ENCODE results near the gene TMC8.
"Not testable (repeated sequence)": the region's sequence is repeated elsewhere in the genome, so short reads cannot be mapped to it uniquely, and the experiment has no call there.

Gene TMC8

DNA sequence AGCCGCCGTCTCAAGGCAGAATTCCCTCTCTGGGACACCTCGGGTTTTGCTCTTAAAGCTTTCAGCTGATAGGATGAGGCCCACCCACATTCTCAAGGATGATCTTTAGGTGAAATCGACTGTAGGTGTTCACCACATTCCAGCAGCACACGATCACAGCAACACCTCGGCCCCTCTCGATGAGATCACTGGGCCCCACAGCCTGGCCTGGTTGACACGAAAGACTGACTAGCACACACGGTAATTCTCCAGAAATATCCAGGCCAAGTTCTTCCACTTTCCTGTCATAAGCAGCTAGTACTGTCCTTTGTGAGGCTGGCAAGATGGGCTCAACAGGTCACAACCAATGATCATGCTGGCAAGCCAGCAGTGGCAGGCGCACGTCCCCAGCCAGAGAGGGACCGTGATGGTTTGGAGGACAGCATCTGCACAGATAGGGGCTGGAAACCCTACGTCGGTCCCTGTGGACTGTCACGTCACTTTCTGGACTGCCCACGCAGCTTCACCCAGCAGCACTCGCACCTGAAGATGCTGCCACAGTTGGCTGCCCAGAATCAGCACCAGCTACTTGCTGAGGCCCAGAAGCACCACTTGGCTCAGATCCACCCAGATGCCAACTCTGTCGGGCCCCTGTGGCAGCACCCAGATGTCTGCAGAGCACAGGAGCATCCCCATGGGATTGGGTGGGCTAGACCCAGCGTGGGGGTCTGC lies 19.4 kb upstream of the TMC8 start:
- DNase-seq, result no peak

DNA sequence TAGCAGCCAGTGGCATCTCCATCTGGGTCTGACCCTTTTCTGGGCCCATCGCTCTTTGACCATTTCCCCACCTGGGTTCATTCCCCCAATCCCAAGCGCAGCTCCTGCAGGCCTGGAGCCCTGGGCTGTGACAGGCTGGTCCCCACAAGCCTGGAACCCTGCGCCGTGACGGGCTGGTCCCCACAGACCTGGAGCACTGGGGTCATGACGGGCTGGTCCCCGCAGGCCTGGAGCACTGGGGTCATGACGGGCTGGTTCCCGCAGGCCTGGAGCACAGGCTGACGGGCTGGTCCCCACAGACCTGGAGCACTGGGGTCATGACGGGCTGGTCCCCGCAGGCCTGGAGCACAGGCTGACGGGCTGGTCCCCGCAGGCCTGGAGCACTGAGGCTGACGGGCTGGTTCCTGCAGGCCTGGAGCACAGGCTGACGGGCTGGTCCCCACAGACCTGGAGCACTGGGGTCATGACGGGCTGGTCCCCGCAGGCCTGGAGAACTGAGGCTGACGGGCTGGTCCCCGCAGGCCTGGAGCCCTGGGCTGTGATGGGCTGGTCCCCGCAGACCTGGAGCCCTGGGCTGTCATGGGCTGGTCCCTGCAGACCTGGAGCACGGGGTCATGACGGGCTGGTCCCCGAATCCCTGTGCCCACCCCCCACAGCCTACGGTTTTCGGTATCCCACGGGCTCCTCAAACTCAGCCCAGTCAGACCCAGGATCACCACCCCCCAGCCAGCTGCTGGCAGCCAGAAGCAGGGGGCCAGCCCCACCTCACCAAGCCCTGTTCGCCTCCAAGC lies 18.6 kb upstream of the TMC8 start:
- no peak for DNase-seq

DNA sequence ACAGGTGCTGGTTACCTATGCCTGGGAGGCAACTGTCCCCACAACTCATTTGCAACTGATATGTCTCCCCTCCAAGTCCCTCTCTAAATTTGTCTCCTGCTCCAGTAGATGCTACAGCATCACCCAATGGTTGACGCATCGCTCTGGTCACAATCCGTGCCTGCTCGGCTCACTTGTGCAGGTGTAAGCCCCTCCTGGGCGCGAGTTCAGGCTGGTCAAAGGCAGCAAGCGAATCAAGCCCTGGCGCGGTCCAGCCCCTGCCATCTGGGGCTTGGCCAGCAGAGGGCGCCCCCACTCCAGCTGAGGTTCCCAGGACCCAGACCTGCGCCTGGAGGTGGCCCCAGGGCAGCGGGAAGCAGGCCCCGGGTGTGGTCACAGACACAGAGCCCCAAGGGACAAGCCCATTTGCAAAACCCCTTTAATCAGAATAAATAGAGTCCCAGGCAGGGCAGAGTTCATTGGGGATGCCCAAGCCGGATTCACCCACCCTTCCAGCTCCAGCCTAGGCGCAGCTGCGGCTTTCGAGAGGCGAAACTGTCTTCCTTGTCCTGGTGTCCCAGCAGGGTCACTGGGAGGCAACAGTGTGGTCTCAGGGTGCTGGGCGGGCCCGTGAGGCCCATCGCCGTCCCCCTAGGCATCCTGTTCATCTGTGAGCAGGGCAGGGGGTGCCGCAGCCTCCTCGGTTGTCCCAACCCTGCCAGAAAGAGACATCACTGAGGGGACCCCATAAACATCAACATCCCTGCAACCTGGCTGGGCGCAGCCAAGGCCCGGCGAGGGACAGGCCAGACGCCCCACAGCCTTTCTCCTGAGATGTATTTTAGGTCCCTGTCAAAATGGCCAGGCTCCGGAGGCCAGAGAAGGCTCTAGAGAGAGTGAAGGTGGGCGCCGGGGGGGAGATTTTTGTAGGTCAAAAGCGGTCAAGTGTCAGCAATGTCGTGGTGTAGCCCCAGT lies 17.8 kb upstream of the TMC8 start:
- peak; percentile 76 for DNase-seq

DNA sequence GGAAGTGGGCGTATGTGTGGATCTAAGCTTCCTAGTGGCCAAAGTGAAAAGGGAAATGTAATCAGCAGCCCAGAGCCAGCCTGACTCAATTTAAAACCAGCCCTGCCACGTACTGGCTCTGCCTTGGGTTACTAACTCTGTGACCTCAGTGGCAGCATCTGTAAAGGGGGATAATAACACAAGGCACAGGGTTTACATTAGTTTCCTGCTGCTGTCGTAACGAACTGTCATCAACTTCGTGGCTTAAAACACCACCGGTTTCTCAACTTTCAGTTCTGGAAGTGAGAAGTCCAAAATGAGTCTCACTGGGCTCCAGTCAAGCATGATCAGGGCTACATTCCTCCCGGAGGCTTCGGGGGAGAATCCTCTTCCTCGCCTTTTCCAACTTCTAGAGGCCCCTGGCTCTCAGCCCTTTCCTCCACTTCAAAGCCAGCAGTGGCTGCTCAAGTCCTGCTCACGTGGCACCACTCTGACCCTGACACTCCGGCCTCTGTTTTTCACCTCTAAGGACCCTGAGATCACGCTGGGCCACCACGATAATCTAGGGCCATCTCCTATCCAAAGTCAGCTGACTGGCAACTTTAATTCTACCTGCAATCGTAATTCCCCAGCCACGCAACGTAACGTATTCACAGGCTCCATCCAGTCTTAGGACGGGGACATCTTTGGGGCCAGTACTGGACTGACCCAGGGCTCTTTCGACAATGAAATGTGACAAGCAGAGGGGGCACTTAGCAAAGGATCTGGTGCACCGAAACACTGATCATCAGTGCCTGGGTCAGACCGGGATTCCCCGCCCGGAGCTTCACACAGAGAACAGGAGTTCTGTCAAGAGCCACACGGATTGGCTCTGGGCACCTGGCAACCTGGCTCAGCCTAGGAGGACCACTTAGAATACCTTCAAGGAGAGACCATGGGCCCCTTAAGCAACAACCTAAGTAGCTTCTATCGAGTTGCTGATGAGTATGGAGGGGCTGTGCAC lies 16.5 kb upstream of the TMC8 start:
- DNase-seq, result peak; percentile 64

DNA sequence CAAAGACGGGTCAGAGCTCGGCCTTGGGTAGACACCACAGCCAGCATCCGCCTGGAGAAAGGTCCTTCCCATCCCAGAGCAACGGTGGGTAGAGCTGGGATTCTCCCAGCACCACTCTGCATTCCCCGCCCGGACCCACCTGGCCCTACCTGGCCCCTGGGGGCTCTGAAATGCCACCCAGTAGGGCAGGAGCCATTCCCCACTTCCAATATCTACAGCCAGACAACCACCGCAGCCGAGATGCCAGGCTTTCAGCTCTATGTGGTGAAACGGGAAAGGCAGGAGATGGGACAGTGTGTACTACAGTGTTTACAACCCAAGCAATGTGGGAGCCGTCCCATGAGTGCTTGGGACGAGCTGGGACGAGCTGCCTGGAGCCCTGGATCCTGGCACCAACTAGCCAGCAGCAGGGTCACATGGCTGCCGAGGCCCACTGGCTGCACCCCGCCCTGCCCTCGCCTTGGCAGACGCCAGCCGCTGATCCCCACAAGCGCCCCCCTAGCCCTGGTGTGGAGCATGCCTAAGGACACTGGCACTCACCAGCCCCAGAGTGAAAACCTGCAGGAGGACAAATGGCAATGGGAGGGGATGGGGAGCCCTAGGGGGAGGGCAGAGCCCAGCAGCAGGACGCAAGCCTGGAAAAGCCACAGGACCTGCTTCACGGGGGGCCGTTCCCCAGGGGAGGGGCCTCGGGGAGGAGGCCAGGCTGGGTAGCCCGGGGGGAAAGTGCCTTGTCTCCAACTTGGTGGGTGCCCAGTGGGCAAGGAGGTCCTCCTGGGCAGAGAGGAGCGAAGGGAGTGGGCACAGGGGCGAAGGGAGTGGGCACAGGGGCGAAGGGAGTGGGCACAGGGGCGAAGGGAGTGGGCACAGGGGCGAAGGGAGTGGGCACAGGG lies 15.5 kb upstream of the TMC8 start:
- DNase-seq, result no peak

DNA sequence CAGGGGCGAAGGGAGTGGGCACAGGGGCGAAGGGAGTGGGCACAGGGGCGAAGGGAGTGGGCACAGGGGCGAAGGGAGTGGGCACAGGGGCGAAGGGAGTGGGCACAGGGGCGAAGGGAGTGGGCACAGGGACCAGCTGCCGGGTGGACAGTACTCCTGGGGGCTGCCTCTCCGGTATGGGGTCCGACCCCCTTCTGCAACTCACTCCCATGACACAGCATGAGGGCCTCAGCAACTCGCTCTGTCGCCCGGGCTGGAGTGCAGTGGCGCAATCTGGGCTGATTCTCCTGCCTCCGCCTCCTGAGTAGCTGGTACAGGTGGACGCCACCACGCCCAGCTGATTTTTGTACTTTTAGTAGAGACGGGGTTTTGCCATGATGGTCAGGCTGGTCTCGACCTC lies 14.8 kb upstream of the TMC8 start:
- DNase-seq, result not testable (repeated sequence)

DNA sequence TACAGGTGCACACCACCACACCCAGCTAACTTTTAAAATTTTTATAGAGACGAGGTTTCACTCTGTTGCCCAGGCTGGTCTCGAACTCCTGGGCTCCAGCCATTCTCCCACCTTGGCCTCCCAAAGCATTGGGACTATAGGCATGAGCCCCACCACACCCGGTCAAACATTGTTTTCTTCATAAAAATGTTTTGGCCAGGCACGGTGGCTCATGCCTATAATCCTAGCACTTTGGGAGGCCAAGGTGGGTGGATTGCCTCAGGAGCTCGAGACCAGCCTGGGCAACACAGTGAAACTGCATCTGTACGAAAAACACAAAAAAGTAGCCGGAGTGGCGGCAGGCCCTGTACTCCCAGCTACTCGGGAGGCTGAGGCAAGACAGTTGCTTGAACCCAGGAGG lies 14.2 kb upstream of the TMC8 start:
- no peak for DNase-seq

DNA sequence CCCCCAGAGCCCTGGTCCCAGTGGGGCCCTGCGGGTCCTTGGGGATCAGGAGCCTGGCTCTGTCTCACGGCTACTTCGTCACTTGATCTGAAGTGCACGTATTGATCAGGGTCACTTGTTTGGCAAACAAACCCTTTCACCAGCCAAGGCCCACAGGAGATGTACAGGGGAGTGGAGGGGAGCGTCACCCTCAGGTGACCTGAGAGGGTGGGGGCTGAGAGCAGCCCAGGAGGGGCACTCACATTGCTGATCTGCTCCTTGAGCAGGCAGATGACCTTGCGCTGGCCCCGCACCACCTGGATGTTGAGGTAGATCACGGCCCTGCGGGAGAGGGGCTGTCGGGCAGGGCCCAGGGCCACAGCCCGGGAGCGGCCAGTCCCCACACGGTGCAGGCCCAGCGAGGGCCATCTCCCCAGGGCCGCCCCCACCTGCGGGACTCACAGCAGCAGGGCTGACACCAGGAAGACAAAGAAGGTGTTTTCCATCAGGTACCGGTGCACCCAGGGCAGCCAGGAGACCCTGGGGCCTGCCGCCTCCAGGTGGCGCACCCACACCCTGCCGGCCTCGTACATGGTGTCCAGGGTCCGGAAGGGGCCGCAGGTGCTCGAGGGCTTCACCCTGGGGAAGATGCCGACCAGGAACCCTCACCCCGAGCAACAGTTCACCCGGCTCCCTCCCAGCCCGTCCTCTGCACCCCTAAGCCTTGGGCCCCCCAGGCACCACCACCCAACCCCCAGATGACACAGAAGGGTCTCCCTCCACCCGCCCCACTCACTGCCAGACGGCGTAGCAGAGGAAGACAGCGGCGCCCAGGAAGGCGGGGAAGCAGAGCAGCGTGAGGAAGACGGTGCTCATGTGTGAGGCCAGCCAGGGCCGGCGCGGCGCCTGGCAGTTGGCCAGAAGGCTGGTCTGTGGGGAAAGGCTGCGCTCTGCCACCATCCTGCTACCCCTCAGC lies 13.3 kb upstream of the TMC8 start:
- no peak for DNase-seq

DNA sequence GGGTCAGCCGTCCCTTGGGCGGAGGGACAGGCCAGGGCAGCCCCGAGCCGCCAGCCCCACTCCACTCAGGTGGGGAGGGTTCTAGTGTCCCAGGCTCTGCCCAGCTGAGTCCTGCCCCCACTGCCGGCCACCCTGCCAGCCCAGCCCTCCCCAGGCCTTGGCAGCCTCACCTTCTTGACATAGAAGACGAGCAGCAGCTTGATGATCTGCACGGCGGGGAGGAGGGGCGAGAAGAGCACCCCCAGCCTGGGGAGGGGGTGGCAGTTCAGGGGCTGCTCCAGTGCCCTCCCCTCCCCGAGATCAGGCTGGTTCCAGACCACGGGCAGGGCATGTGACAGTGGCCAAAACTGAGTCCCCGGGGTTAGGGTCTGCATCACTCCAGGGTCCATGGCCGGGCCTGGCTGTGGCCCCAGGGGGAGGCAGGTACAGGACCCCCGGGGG lies 11.8 kb upstream of the TMC8 start:
- no peak for DNase-seq

DNA sequence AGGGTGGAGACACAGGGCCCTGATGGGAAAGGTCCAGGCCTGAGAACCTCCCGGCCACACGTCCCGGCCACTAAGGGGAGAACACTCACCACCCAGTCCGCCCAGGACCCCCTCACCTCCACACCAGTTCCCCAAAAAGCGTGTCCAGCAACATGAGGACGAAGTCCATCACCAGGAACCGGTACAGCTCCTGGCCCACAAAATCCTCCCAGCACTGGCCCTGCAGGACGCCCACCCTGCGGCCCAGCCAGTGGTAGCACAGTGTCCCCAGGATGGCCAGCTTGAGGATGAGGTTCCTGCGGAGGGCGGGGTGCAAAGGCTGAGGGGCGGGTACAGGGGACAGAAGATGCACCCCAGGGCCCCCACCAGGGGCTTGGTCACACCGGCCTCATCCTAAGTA lies 10.0 kb upstream of the TMC8 start:
- no peak for DNase-seq

DNA sequence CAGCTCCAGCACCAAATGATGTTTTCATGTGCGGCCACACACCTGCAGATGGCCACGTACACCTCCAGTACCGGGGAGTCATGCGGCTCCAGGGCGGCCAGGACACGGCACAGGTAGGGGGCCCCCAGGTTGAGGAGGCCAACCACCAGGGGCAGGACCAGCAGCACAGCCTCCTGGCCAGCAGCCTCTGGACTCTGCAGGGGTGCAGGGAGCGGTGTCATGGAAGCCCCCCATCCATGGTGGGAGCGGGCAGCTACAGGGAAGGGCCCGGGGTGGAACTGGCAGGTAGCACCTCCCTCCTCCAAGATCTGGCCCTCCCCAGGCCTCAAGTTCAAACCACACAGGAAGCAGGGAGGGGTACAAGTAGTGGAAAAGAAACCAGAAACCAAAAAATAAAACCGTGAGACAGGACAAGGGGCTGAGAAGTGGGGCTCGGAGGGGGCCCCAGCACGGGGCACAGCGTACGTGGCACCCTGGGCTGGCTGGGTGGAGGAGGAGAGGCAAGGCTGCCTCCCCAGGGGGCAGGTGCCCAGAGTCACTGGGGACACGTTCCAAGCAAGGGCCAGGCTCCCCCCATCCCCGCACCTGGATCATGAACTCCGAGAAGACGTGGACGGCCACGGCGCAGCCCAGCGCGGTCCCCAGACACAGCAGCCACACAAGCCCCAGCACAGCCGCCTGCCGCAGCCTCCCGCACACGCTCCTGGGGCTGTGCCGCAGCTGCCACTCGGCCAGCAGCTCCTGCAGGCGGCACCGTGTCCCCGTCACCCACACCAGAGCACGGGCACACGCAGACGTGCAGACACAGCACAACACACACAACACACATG lies 9.4 kb upstream of the TMC8 start:
- no peak for DNase-seq

DNA sequence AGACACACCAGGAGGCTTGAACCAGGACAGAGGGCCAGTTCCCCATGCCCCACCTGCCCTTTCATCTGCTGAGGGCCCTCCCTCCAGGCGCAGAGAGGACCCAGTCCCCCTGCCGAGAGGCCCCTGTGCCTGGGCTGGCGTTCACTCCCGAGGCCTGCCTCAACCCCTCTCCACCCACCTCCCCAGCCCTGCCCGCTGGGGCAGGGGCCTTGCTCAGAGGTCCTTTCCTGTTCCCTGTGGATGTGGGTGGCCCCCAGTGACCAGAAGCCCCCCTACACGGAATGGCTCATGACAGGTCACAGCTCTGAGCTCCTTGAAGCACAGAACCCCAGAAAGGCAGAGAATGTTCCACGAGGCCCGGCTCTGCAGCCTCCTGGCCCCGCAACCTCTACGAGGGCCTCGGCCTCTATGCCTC lies 8.8 kb upstream of the TMC8 start:
- DNase-seq, result no peak

DNA sequence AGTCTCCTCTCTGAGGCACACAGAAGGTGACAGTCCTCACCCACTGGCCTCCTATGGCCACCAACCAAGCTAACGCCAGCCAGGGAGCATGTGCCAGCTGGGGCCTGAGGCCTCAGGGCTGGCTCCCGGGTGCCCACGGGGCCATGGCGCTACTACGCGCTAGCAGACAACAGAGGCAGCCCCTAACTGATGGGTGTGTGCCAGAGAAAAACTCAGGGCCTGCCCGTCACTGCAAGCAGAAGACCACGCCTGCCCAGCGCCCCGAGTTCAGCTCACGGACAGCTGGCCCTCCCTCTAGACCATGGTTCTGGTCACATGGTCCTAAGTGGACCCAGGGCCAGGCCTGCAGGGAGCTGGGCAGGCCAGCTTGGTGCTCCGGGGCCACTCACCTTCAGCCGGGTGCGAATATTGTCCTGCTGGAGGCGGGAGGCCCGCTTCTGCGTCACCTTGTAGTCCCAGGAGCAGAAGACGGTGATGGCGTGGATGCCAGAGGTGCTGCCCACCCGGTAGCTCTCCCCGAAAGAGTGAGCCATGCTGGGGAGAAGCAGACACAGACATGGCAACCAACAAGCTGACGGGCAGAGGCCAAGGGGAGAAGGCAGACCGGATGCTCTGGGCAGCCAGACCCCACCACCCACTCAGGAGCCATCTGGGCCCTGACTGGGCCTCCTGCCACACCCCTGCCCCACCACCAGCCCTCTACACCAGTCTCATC lies 8.2 kb upstream of the TMC8 start:
- no peak for DNase-seq

DNA sequence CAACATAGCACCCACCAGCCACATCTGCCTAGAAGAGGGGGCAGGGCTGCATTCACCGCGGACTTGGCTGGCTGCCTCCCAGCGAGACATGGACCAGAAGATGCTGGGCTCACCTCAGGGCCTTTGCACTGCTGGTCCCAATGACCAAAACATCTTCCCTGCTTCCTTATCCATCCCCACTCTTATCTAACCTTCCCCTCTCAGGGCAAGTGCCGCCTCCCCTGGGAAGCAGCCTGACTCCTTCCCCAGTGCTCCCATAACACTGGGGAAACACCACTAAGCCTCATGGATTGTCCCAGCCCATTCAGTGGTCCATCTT lies 7.7 kb upstream of the TMC8 start:
- no peak for DNase-seq

DNA sequence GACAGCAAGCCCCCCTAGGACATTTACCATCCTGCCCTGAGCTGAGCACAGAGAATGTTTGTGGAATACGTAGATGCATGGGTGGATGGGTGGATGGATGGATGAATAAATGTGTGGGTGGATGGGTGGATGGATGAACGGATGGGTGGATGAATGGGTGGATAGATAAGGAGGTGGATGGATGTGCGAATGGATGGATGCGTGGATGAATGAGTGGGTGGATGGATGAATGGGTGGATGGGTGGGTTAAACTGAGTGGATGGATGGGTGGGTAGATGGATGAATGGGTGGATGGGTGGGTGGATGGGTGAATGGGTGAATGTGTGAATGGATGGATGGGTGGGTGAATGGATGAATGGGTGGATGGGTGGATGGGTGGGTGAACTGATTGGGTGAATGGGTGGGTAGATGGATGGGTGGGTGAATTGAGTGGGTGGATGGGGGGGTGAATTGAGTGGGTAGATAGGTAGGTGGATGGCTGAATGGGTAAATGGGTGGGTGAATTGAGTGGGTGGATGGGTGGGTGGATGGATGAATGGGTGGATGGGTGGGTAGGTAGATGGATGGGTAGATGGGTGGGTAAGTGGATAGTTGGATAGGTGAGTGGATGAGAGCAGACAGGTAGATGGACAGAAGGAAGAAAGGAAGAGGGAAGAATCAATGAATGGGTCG lies 7.2 kb upstream of the TMC8 start:
- no peak for DNase-seq

DNA sequence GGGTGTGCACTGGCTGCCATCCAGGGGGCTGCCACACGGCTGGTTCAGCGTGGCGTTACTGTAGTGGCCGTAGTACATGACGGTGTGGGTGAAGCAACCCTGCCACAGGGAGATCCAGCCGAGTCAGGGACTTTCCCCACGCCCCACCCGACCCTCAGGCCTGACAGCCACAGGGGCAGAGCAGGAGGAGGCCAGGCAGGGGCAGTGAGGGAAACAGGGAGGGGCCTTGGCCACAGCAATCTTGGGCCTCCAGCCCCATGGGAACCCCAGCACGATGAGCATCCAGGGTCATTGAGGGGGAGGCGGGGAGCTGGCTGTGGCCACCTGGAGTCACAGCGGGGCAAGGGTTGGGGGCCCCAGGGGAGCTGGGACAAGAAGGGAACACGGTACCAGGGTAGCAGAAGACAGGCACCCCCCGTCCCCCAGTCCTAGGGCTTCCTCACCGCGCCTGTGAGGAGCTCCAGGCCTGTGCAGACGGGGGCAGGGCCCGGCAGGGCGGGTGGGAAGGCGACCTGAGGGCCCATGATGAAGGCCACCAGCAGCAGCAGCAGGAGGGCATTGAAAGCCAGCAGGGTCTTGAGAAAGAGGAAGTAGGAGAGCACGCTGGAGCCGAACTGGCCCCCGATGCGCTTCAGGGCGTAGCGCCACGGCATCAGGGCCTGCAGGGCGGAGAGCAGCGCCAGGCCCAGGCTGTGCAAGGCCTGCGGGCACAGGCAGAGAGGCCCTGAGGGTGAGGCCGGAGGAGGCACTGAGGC lies 6.3 kb upstream of the TMC8 start:
- DNase-seq, result no peak

DNA sequence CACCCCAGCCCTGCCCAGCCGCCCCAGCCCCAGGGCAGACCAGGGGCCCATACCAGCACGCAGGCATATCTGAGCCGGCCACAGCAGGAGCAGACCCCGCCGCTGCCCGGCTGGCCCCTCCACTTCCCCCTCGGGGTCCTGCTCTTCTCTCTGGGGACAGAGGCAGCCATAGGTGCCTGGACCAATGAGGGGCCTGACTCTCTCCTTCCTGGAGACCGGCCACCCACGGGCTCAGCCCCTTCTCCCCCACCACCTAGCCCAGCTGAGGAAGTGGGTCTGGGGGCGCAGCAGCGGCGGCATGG lies 5.8 kb upstream of the TMC8 start:
- no peak for DNase-seq
